ENCODE data around the gene ARSB. TPM values are rescaled to one million over a fixed set of nuclear protein-coding genes. Genes with fewer than 3 reads are reported as not detected.

ARSB gene
- total RNA-seq, 1 experiment from 2014 or later = 8.4 TPM

GRCh38 chr5:79023947-79024346, 38.8 kb upstream of the ARSB start:
- no peaks in the 10 kb centered on the region for H3K27me3 ChIP-seq (ENCODE audit: insufficient read depth, low read depth)
- ChIA-PET CTCF (interaction anchor here (0.5 to 4.2 kb wide), 3 partner anchors 109 to 972 kb away, joined by 3 to 97 read pairs (median 4); no protein-coding TSS in a partner anchor), POLR2A (ENCODE audit: unreplicated experiment) (interaction anchor here (1.2 kb wide), 1 partner anchor 109 kb away, joined by 10 read pairs; no protein-coding TSS in a partner anchor)
- no peak overlapping the region for H3K27ac ChIP-seq
- no peak for TF ChIP-seq EZH2 (IDR thresholded peaks at IDR 0.05; ENCODE audit: low read depth)
- no peak for TF ChIP-seq CTCF (conservative IDR thresholded peaks at IDR 0.05)
- intact Hi-C loops (cut with micrococcal nuclease; ENCODE audit: unreplicated experiment) = loop anchor here (2.0 to 10.0 kb wide), 3 partner anchors 221 to 1651 kb away; no protein-coding TSS in a partner anchor
- DNase-seq = no peak
- no peak overlapping the region for H3K4me2 ChIP-seq
- no peak overlapping the region for H3K4me3 ChIP-seq
- no peaks in the 10 kb centered on the region for H3K36me3 ChIP-seq (ENCODE audit: low read depth)
- H3K4me1 ChIP-seq (replicated peaks; ENCODE audit: insufficient read depth) = no peaks in the 10 kb centered on the region
- no peaks in the 10 kb centered on the region for H3K9me3 ChIP-seq (ENCODE audit: insufficient read depth, low read depth)
- no peaks in the 10 kb centered on the region for H3K79me2 ChIP-seq (ENCODE audit: low read depth)
- H2AFZ ChIP-seq = no peak overlapping the region
- no peaks in the 10 kb centered on the region for H3K9me2 ChIP-seq (ENCODE audit: insufficient read depth)
- H4K20me1 ChIP-seq (ENCODE audit: insufficient read depth) = no peaks in the 10 kb centered on the region
- BruUV-seq (replicated peaks) = no TSS peak
- H3F3A ChIP-seq (ENCODE audit: insufficient read depth, low read depth) = no peaks in the 10 kb centered on the region

- H3K9me2 ChIP-seq (ENCODE audit: insufficient read depth) = no peaks in the 10 kb centered on the region
- H3F3A ChIP-seq (ENCODE audit: insufficient read depth, low read depth) = no peaks in the 10 kb centered on the region
- POLR2A ChIA-PET (ENCODE audit: unreplicated experiment) = no interaction called here
- no peaks in the 10 kb centered on the region for H3K4me1 ChIP-seq (replicated peaks; ENCODE audit: insufficient read depth)
- H4K20me1 ChIP-seq (ENCODE audit: insufficient read depth) = no peaks in the 10 kb centered on the region
- H2AFZ ChIP-seq = no peak overlapping the region
- H3K9me3 ChIP-seq (ENCODE audit: insufficient read depth, low read depth) = no peaks in the 10 kb centered on the region
- TF ChIP-seq EZH2 (IDR thresholded peaks at IDR 0.05; ENCODE audit: low read depth) (no peak), CTCF (conservative IDR thresholded peaks at IDR 0.05) (no peak)
- no peaks in the 10 kb centered on the region for H3K36me3 ChIP-seq (ENCODE audit: low read depth)
- DNase-seq = no peak
- H3K27me3 ChIP-seq (ENCODE audit: insufficient read depth, low read depth) = no peaks in the 10 kb centered on the region
- intact Hi-C loops (cut with micrococcal nuclease; ENCODE audit: unreplicated experiment) = loop anchor here (10.0 kb wide), 2 partner anchors 221 to 1651 kb away; no protein-coding TSS in a partner anchor
- no peak overlapping the region for H3K4me2 ChIP-seq
- H3K79me2 ChIP-seq (ENCODE audit: low read depth) = no peaks in the 10 kb centered on the region
- no TSS peak for BruUV-seq (replicated peaks)
- CTCF ChIA-PET = interaction anchor here (0.5 to 4.2 kb wide), 2 partner anchors 109 to 544 kb away, joined by 4 to 97 read pairs; no protein-coding TSS in a partner anchor
- no peak overlapping the region for H3K4me3 ChIP-seq
- no peak overlapping the region for H3K27ac ChIP-seq
Observed at GRCh38 chr5:79023348-79023747, 38.2 kb upstream of the ARSB start.

GRCh38 chr5:79022771-79023170, 37.7 kb upstream of the ARSB start:
- H3K4me3 ChIP-seq = no peak overlapping the region
- ChIA-PET CTCF (interaction anchor here (0.7 to 4.2 kb wide), 2 partner anchors 110 to 391 kb away, joined by 3 to 97 read pairs; no protein-coding TSS in a partner anchor), POLR2A (ENCODE audit: unreplicated experiment) (no interaction called here)
- no peaks in the 10 kb centered on the region for H3F3A ChIP-seq (ENCODE audit: insufficient read depth, low read depth)
- H3K27me3 ChIP-seq (ENCODE audit: insufficient read depth, low read depth) = no peaks in the 10 kb centered on the region
- no peaks in the 10 kb centered on the region for H3K4me1 ChIP-seq (replicated peaks; ENCODE audit: insufficient read depth)
- H2AFZ ChIP-seq = no peak overlapping the region
- H3K36me3 ChIP-seq (ENCODE audit: low read depth) = no peaks in the 10 kb centered on the region
- H4K20me1 ChIP-seq (ENCODE audit: insufficient read depth) = no peaks in the 10 kb centered on the region
- no TSS peak for BruUV-seq (replicated peaks)
- DNase-seq = no peak
- no peaks in the 10 kb centered on the region for H3K9me2 ChIP-seq (ENCODE audit: insufficient read depth)
- intact Hi-C loops (cut with micrococcal nuclease; ENCODE audit: unreplicated experiment) = loop anchor here (10.0 kb wide), 2 partner anchors 222 to 1652 kb away; no protein-coding TSS in a partner anchor
- H3K9me3 ChIP-seq (ENCODE audit: insufficient read depth, low read depth) = no peaks in the 10 kb centered on the region
- H3K27ac ChIP-seq = no peak overlapping the region
- H3K79me2 ChIP-seq (ENCODE audit: low read depth) = no peaks in the 10 kb centered on the region
- TF ChIP-seq CTCF (conservative IDR thresholded peaks at IDR 0.05) (no peak), EZH2 (IDR thresholded peaks at IDR 0.05; ENCODE audit: low read depth) (no peak)
- no peak overlapping the region for H3K4me2 ChIP-seq

Data from PC-9 (cell line).